Kasumi-1 (cell line): ENCODE measurements around the gene IQCH.
"Not testable (repeated sequence)": the region's sequence is repeated elsewhere in the genome, so short reads cannot be mapped to it uniquely, and the experiment has no call there.

Experiments
- DNase-seq, 2 experiments: peaks; one replicate each; lab custom pipeline; 2025; lab: John Stamatoyannopoulos, UW

IQCH gene

GRCh38 chr15:67446449-67446848, 191.9 kb downstream of the IQCH start:
- no peak for DNase-seq

GRCh38 chr15:67448372-67448771, 193.8 kb downstream of the IQCH start:
- DNase-seq = not testable (repeated sequence)

GRCh38 chr15:67453703-67454102, 199.1 kb downstream of the IQCH start:
- DNase-seq = not testable (repeated sequence)

- DNase-seq = peak; percentile 72 to 84
Measured at GRCh38 chr15:67456677-67457529, 202.3 kb downstream of the IQCH start.

- no peak for DNase-seq
Measured at GRCh38 chr15:67458331-67459029, 203.9 kb downstream of the IQCH start.

- DNase-seq = no peak
Measured at GRCh38 chr15:67460521-67460920, 205.9 kb downstream of the IQCH start.

GRCh38 chr15:67461735-67462134, 207.1 kb downstream of the IQCH start:
- DNase-seq = no peak

- DNase-seq = no peak
Measured at GRCh38 chr15:67462875-67463274, 208.3 kb downstream of the IQCH start.

GRCh38 chr15:67463488-67463887, 208.9 kb downstream of the IQCH start:
- no peak for DNase-seq

- DNase-seq = no peak
Measured at GRCh38 chr15:67465196-67465952, 210.8 kb downstream of the IQCH start.

GRCh38 chr15:67468416-67468815, 213.8 kb downstream of the IQCH start:
- no peak for DNase-seq

- no peak for DNase-seq
Measured at GRCh38 chr15:67469680-67470079, 215.1 kb downstream of the IQCH start.

- no peak for DNase-seq
Measured at GRCh38 chr15:67472957-67473356, 218.4 kb downstream of the IQCH start.

- DNase-seq = no peak
Measured at GRCh38 chr15:67474405-67475110, 220.0 kb downstream of the IQCH start.

GRCh38 chr15:67479781-67480505, 225.4 kb downstream of the IQCH start:
- DNase-seq = no peak

- DNase-seq = no peak
Measured at GRCh38 chr15:67480741-67481140, 226.2 kb downstream of the IQCH start.

GRCh38 chr15:67481680-67482079, 227.1 kb downstream of the IQCH start:
- no peak for DNase-seq

- no peak for DNase-seq
Measured at GRCh38 chr15:67495585-67495984, 241.0 kb downstream of the IQCH start.

GRCh38 chr15:67501177-67501835, 246.7 kb downstream of the IQCH start:
- peak; percentile 27 to 29 for DNase-seq

- DNase-seq = no peak
Measured at GRCh38 chr15:67501836-67502461, 247.4 kb downstream of the IQCH start.
